ENCODE data around the gene ZDHHC7.

Gene ZDHHC7

DNA sequence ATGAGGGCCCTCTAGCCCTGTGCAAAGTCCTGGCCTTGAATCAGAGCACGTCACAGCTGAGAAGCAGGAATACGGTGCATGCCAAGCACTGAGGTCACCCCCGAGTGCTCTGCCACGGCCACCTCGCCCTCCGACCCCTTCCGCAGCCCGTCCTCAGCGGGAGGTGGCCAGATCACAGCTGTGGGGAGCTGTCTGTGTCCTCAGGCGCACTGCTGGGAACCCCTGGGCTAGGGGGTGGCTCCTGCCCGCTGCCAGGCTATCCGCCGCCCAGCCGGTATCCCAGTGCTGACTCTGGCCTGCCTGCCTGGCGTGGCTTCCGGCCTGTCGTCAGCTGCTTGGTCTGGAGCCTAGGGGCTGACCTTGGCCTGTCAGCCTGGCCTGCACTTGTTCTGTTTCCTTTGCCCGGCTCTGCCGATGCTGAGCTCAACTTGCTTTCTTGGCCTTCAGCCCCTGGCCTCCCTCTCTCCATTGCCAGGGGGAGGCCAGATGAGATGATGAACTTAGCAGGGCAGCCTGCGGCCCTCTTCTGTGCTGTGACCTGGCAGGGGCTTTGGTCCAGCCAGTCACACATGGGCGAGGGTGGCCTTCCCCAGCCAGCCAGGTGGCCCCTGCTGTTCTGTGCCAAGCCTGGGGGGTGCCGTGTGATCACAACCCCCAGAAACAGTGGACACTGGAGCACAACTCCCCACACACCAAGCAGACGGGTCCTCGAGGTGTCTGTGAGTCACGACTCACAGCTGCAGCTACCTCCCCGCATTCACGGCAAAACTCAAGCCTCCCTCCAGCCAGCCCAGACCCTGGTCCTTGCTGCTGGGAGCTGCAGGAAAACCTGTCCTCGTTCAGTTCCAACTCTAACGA lies 77.3 kb downstream of the ZDHHC7 start:
- DNase-seq, result no peak

DNA sequence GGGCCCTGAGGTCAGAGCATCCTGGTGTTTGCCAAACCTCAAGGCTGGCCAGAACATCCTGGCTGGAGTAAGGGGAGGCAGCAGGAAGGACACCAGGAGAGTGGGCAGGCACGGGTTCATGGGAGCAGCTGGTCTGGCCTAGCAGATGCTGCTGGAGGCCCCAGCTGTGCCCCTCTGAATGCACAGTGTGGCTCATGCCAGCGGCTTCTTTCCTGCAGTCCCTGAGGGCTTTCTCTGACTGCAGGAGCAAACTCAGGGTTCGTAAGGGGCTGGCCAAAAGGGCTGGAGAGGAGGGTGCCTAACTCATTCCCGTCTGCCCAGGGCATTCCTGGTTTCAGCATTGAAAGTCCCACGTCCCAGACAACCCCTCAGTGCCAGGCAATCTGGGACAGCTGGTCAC lies 78.7 kb downstream of the ZDHHC7 start:
- DNase-seq, result no peak

DNA sequence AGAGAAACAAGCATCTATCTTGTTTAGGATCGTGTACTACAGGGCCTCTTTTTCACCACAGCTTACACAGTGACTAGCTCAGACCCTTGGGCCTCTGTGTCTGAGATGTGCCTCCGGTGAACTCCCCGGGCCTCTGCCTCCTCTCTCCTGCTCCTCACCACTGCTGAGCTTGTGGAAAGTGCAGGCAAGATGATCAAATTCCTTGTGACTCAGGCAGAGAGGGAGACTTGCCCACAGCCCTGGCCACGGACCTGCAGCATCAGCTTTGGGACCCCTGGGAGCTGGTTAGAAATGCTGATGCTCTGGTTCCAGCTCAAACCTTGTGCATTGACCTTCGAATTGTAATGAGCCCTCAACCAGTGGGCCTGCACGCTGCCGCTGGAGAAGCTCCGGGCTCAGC lies 79.8 kb downstream of the ZDHHC7 start:
- no peak for DNase-seq

DNA sequence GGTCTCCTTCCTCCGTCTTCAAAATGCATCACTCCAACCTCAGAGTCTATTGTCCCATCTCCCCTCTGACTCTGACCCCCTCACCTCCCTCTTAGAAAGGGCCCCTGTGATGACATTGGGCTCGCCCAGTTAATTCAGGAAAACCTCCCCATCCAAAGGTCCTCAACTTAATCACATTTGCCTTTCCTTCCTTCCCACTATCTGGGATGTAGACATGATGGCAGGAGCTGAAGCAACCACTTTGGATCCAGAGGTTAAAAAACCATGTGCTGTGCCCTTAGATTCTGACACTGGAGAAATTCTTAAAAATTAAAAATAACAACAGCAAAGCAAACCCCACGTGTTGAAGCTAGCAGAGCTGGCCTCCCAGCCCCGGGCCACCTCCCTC lies 80.2 kb downstream of the ZDHHC7 start:
- DNase-seq, result no peak

DNA sequence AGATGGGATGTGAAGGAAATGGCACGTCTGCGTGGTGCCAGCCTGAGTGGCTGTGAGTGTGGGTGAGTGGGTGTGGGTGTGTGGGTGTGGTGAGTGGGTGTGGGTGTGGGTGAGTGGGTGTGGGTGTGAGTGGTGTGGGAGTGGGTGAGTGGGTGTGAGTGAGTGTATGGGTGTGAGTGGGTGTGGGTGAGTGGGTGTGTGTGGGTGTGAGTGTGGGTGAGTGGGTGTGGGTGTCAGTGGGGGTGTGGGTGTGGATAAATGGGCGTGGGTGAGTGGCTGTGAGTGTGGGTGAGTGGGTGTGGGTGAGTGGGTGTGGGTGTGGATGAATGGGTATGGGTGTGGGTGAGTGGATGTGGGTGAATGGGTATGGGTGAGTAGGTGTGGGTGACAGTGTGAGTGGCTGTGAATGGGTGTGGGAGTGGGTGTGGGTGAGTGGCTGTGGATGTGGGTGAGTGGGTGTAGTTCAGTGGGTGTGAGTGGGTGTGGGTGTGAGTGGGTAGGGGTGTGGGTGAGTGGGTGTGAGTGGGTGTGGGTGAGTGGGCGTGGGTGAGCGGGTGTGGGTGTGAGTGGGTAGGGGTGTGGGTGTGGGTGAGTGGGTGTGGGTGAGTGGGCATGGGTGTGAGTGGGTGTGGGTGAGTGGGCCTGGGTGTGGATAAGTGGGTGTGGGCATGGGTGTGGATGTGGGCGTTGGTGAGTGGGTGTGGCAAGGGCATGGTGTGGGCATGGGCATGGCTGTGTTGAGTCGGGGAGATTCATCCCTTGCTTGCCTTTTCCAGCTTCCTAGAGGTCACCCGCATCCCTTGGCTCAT lies 80.8 kb downstream of the ZDHHC7 start:
- no peak for DNase-seq

DNA sequence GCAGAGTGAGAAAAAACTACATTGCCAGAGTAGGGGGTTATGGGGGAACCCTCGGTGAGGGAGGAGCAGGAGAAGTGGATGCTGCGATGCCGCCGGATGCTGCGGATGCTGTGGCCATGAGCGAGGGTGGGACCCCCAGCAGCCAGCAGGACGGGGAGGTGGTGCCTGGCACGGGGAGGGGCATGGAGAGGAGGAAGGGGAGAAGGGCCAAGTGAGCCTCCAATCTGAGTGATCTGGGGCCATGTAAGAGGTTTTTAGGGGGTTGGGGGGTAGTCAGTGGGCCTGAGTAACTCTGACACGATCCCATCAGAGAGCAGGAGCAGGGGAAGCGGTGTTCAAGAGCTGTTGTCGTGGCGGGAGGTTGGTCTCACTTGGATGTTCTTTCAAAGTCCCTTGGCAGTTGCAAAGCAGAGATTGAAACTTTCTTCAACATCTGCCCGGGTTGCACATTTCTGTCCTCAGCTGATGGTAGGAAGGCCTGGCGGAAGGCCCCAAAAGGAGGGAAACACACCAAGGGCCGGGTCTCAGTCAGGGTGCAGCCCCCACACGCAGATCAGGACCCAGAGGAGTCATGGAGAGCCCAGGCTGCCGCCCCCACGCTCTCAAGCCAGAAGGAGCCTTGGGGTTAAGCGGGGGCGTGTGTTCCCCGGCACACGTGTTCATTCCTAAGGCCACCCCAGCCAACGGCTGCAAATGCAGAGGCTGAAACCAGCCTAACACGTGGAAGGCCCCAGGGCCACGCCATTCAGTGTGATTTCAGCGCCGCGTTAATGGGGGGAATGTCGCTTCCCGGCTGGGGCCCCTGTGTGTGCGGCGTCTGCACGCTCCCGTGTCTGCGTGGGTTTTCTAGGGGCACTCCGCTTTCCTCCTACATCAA lies 81.7 kb downstream of the ZDHHC7 start:
- no peak for DNase-seq

DNA sequence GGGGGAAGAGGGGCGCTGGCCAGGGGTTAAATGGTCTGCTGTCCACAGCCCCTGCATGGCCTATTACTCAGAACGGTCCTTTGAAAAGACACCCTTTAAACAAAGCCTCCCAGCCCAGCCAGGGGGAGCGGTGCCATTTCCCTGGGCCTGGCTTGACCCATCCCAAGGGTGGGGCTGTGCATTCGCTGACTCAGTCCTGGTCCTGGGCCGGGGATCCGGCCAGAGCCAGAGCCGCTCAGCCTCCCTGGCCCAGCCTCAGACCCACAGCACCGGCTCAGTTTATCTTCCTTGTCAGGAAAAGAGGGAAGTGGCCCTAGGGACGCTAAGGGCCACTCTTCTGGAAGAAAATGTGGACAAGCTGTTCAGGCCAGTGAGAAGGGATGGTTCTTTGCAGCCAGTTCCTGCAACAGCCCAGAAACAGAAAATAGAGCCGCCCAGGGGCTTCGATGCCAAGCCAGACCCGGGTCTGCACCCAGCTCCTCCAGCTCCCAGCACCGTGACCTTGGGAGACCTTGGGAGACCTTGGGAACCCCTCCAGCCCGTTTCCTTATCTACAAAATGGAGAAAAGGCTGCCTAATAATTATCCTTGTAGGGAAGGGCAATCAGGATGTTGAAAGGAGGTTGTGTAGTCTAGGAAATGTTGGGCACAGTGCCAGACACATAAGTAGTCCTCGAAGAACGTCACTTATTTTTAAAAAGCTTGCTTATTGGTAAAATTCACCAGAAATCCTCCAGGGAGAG lies 82.5 kb downstream of the ZDHHC7 start:
- no peak for DNase-seq

DNA sequence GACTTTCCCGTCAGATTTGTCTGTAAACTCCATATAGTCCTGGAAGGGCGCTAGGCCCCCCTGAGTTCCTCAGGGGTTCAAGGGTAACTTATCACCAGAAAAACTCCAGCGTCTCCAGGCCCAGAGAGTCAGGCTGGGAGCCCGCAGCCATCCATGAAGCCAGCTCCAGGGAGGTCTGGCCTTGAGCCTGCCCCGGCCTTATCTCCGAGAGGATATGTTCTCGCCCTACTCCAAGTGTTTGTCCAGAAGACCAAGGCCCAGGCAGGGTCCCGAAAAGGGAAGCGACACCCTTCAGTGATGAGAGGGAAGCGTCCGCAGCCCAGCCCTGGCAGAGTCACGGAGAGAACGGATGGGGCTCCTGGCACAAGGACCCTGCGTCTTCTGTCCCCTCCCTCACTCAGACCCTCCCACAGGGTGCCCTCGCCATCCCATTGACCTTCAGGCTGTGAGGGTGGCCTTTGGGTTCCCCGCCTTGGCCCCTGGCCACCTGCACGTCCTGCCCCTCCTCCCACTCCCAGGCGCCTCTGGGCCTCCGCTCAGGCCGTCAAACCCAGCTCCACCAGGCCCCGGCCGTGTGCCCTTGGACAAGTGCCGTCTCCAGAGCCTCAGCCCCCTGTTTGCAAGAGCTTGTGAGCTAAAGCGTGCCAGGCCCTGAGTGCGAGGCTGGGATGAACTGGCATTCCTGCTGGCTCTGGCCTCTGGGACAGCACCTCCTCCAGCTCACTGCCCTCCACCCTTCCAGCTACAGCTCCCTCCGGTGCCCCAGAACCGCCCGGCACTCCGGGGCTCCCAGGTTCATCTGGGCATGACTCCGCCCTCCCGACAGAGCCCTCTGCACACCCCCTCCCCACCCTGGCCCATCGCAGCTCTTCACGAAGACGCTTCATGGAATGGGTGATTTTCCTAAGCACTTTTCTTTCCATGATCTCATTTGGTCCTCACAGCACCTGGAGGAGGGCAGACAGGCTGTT lies 83.4 kb downstream of the ZDHHC7 start:
- no peak for DNase-seq

DNA sequence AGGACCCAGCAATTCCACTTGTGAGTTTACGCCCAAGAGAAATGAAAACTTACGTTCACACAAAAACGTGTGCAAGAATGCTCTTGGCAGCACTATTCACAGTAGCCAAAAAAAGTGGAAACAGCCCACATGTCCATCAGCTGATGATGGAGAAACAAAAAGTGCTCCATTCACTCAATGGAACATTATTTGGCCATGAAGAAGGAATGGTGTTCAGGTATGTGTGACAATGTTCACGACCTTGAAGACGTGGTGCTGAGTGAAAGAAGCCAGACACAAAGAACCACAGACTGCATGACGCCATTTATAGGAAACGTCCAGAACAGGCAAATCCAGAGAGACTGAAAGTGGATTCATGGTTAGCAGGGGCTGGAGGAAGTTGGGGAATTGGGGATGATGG lies 84.9 kb downstream of the ZDHHC7 start:
- DNase-seq, result no peak

DNA sequence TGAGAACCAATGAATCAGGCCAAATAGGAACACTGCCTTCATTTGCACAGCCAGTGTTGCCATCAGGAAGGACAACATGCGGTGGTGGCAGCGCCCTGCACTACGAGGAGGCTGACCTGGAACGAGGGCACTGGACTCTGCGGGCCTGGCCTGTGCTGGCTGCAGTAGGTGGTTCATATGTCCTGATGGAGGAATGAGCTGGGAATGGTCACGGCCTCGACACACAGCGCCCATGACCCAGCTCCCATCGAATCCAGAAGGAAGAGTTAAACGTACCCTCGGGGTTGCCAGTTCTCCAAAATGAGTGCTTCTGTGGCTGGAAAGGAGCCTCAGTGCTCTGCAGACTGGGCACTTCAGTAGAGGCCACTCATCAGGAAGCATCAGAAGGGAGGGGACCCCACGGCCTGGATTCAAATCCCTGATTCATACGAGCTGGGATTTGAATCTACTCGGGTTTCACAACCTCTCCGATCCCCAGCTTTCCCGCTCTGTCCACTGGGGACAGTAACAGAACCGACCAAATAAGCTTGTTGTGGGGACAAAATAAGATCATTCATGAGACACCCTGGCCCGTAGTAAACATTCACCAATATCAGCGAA lies 85.5 kb downstream of the ZDHHC7 start:
- DNase-seq, result no peak

DNA sequence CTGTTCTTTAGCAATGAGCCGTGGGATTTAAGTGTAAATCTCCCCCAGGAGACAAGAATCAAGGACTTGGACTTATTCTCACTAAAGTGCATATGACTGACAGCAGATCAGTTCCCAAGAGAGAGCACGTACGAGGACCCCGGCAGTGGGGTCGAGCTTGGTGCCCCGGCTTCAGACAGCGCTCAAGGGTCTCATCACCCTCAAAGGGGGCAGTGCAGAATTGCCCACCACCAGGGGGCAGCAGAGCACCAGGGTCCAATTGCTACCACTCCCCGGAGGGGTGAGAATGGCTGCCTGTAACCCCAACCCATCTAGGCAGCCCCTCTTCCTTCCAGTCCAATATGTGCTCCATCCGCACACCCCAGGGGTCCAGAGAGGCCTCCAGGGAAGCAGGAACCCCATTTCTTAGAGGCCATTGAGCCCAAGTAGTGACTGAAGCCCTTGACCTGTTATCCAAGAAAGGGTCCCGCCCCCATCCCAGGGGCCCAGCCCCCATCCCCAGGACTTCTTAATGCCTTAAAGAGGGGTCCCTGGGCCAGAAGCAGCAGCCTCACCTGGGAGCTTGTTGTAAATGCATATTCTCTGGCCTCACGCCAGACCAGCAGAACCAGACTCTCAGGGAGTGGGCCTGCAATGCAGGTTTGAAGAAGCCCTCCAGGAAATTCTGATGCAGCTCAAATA lies 86.1 kb downstream of the ZDHHC7 start:
- DNase-seq, result peak; percentile 60

DNA sequence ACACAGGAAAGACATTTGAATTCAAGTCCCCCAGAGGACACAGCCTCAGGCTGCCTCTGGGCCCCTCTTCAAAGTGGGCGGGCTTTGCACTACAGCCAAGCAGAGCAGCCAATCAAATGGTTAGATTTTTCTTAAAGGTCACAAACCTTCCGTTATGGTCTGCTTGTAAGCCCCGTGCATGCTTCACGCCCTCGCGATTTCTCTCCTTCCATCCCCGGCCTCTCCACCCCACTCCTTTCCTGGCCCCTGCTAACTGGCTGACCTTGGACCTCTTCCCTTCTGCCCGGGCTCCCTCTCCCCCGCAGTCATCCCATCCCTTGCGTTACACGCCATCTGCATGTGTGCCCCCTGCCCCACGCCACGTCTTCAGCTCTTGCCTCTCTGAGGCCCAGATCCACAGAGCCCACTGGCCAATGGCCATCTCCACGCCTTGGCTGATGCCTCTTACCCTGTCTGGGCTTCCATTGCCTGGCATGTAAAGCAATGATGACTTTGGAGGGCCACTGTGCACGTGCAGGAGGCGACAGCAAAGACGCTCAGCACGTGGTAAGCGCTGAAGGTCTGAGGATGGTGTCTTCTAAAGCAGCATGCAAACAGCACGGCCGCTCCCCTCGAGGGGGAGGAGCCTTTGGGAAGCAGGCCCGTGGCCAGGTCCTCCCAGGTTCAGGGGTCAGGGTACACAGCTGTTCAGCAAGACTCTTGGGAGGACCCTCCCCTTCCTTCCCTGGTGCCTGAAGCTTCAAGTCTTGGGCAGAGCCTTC lies 86.8 kb downstream of the ZDHHC7 start:
- no peak for DNase-seq
